BLaER1 treated with 17β-estradiol and CSF1 and Interleukin-3, amounts not matched to agents 10 nM and 100 nM (cell line): ENCODE results near the gene TMSB10.
"Not testable (repeated sequence)": the region's sequence is repeated elsewhere in the genome, so short reads cannot be mapped to it uniquely, and the experiment has no call there.

Experiments
- H3K27ac ChIP-seq, 11 experiments: shearing (Covaris generic); formaldehyde crosslinking; 2 replicates each; pipeline ENCODE4 v1.8.1; 2022
- H3K27me3 ChIP-seq, 11 experiments: shearing (Covaris generic); formaldehyde crosslinking; 2 replicates each; pipeline ENCODE4 v1.8.1; 2022
- H3K36me3 ChIP-seq, 11 experiments: shearing (Covaris generic); formaldehyde crosslinking; 2 replicates each; pipeline ENCODE4 v1.8.1; 2022
- H3K4me1 ChIP-seq, 10 experiments: shearing (Covaris generic); formaldehyde crosslinking; 2 replicates each; pipeline ENCODE4 v1.8.1; 2022
- H3K4me2 ChIP-seq, 11 experiments: shearing (Covaris generic); formaldehyde crosslinking; 2 replicates each; pipeline ENCODE4 v1.8.1; 2022
- H3K4me3 ChIP-seq, 10 experiments: shearing (Covaris generic); formaldehyde crosslinking; 2 replicates each; pipeline ENCODE4 v1.8.1; 2022
- H3K9ac ChIP-seq, 11 experiments: shearing (Covaris generic); formaldehyde crosslinking; 2 replicates each; pipeline ENCODE4 v1.8.1; 2022
- H3K9me3 ChIP-seq, 11 experiments: shearing (Covaris generic); formaldehyde crosslinking; replicated peaks in 1 of 11; 2 replicates each; pipeline ENCODE4 v1.8.1; 2022
- H4K20me1 ChIP-seq, 11 experiments: shearing (Covaris generic); formaldehyde crosslinking; 2 replicates each; pipeline ENCODE4 v1.8.1; 2022
- Cebpa-rat ChIP-seq, 11 experiments: shearing (Covaris generic); IDR thresholded peaks; 2 replicates each; pipeline ENCODE4 v1.8.1; 2022

TMSB10 gene

GRCh38 chr2:84942166-84942565, 36.7 kb downstream of the TMSB10 start:
- no peaks in the 10 kb centered on the region for H3K36me3 ChIP-seq

GRCh38 chr2:84942964-84943421, 37.5 kb downstream of the TMSB10 start:
- H3K4me1 ChIP-seq = peaks cover 41 to 92% (median 65%) of the 10 kb centered on the region in 10 experiments
- H3K36me3 ChIP-seq = no peaks in the 10 kb centered on the region
- H3K9me3 ChIP-seq = no peaks in the 10 kb centered on the region
- peak overlapping the region; percentile 8 to 86 (median 44); a peak in 19 of 22 replicates for H3K4me2 ChIP-seq
- no peak for TF ChIP-seq Cebpa-rat (IDR thresholded peaks at IDR 0.05)
- H3K9ac ChIP-seq = peak overlapping the region in 3 of 11 experiments; percentile 7 to 50 (median 9); a peak in 3 of 22 replicates
- H3K4me3 ChIP-seq = no peak overlapping the region
- peak overlapping the region in 10 of 11 experiments; percentile 3 to 82 (median 41); a peak in 18 of 22 replicates for H3K27ac ChIP-seq
- H3K27me3 ChIP-seq = no peaks in the 10 kb centered on the region
- H4K20me1 ChIP-seq = no peaks in the 10 kb centered on the region; a peak in 1 of 22 replicates

More at GRCh38 chr2:84942166-84942565, 36.7 kb downstream of the TMSB10 start:
- Histone ChIP-seq H3K9me3 (peaks cover 0 to 4% (median 0%) of the 10 kb centered on the region in 11 experiments; a peak in 1 of 22 replicates), H3K4me3 (no peak overlapping the region), H3K9ac (no peak overlapping the region), H3K4me2 (peak overlapping the region; percentile 8 to 86 (median 44); a peak in 13 of 22 replicates), H3K27me3 (no peaks in the 10 kb centered on the region), H4K20me1 (no peaks in the 10 kb centered on the region; a peak in 1 of 22 replicates), H3K4me1 (peaks cover 41 to 90% (median 64%) of the 10 kb centered on the region in 10 experiments), H3K27ac (peak overlapping the region in 10 of 11 experiments; percentile 3 to 82 (median 40); a peak in 16 of 22 replicates)
- no peak for TF ChIP-seq Cebpa-rat (IDR thresholded peaks at IDR 0.05)

GRCh38 chr2:84944295-84944909, 38.9 kb downstream of the TMSB10 start:
- Histone ChIP-seq H3K4me3 (no peak overlapping the region), H3K4me1 (peaks cover 35 to 79% (median 58%) of the 10 kb centered on the region in 10 experiments), H4K20me1 (no peaks in the 10 kb centered on the region; a peak in 1 of 22 replicates), H3K4me2 (peak overlapping the region in 3 of 11 experiments; percentile 84 to 86 (median 86); a peak in 6 of 22 replicates), H3K27ac (peak overlapping the region in 1 of 11 experiments; percentile 75; a peak in 3 of 22 replicates), H3K9me3 (no peaks in the 10 kb centered on the region), H3K36me3 (no peaks in the 10 kb centered on the region), H3K27me3 (no peaks in the 10 kb centered on the region), H3K9ac (no peak overlapping the region)
- TF ChIP-seq Cebpa-rat (IDR thresholded peaks at IDR 0.05) = no peak

- H3K9me3 ChIP-seq, H4K20me1 ChIP-seq, H3K36me3 ChIP-seq, H3K27me3 ChIP-seq, H3K4me3 ChIP-seq: not testable (repeated sequence)
- peak overlapping the region; percentile 26 to 86 (median 68); a peak in 19 of 22 replicates for H3K4me2 ChIP-seq
- H3K9ac ChIP-seq = peak overlapping the region in 5 of 11 experiments; percentile 37 to 56 (median 50); a peak in 5 of 22 replicates
- H3K27ac ChIP-seq = peak overlapping the region in 8 of 11 experiments; percentile 37 to 75 (median 60); a peak in 14 of 22 replicates
- peaks cover 26 to 64% (median 45%) of the 10 kb centered on the region in 10 experiments for H3K4me1 ChIP-seq
Observed at GRCh38 chr2:84945838-84946203, 40.4 kb downstream of the TMSB10 start.

GRCh38 chr2:84946204-84947009, 41.0 kb downstream of the TMSB10 start:
- H3K9ac ChIP-seq = peak overlapping the region in 5 of 11 experiments; percentile 1 to 53 (median 32); a peak in 8 of 22 replicates
- peak overlapping the region in 9 of 11 experiments; percentile 19 to 75 (median 39); a peak in 18 of 22 replicates for H3K27ac ChIP-seq
- peaks cover 26 to 58% (median 42%) of the 10 kb centered on the region in 10 experiments for H3K4me1 ChIP-seq

GRCh38 chr2:84947010-84947593, 41.6 kb downstream of the TMSB10 start:
- Histone ChIP-seq H3K4me1 (peaks cover 26 to 52% (median 39%) of the 10 kb centered on the region in 10 experiments), H3K9me3 (no peaks in the 10 kb centered on the region), H3K4me3 (no peak overlapping the region), H3K27me3 (no peaks in the 10 kb centered on the region), H3K9ac (peak overlapping the region in 4 of 11 experiments; percentile 1 to 53 (median 39); a peak in 5 of 22 replicates), H3K36me3 (0 out of 22 replicates have a peak, but pooled peaks cover 0 to 3% (median 0%) of the 10 kb centered on the region in 11 experiments), H3K4me2 (peak overlapping the region in 9 of 11 experiments; percentile 59 to 76 (median 66); a peak in 17 of 22 replicates), H3K27ac (peak overlapping the region in 8 of 11 experiments; percentile 19 to 75 (median 46); a peak in 11 of 22 replicates), H4K20me1 (no peaks in the 10 kb centered on the region; a peak in 2 of 22 replicates)
- no peak for TF ChIP-seq Cebpa-rat (IDR thresholded peaks at IDR 0.05)

More at GRCh38 chr2:84946204-84947009, 41.0 kb downstream of the TMSB10 start:
- Histone ChIP-seq H3K36me3 (0 out of 22 replicates have a peak, but pooled peaks cover 0 to 3% (median 0%) of the 10 kb centered on the region in 11 experiments), H3K9me3 (no peaks in the 10 kb centered on the region), H3K4me2 (peak overlapping the region; percentile 48 to 76 (median 63)), H3K4me3 (no peak overlapping the region), H4K20me1 (no peaks in the 10 kb centered on the region; a peak in 2 of 22 replicates), H3K27me3 (no peaks in the 10 kb centered on the region)
- TF ChIP-seq Cebpa-rat (IDR thresholded peaks at IDR 0.05) = no peak

- H3K4me1 ChIP-seq = peaks cover 0 to 4% (median 0%) of the 10 kb centered on the region in 10 experiments; a peak in 1 of 20 replicates
- 0 out of 22 replicates have a peak, but pooled peaks cover 0 to 3% (median 0%) of the 10 kb centered on the region in 11 experiments for H3K36me3 ChIP-seq
- H3K4me3 ChIP-seq = no peak overlapping the region
- H3K27me3 ChIP-seq = no peaks in the 10 kb centered on the region
- peaks cover 0 to 5% (median 0%) of the 10 kb centered on the region in 11 experiments; a peak in 2 of 22 replicates for H4K20me1 ChIP-seq
- no peak for TF ChIP-seq Cebpa-rat (IDR thresholded peaks at IDR 0.05)
- no peak overlapping the region for H3K27ac ChIP-seq
- H3K4me2 ChIP-seq = no peak overlapping the region
- H3K9ac ChIP-seq = no peak overlapping the region
- H3K9me3 ChIP-seq = no peaks in the 10 kb centered on the region
Observed at GRCh38 chr2:84953535-84953934, 48.1 kb downstream of the TMSB10 start.

- Histone ChIP-seq H3K27ac (no peak overlapping the region), H3K4me3 (no peak overlapping the region), H3K36me3 (0 out of 22 replicates have a peak, but pooled peaks cover 0 to 3% (median 0%) of the 10 kb centered on the region in 11 experiments), H3K9me3 (no peaks in the 10 kb centered on the region), H3K9ac (no peak overlapping the region), H3K27me3 (no peaks in the 10 kb centered on the region), H4K20me1 (peaks cover 0 to 11% (median 0%) of the 10 kb centered on the region in 11 experiments; a peak in 7 of 22 replicates), H3K4me1 (peaks cover 0 to 8% (median under 1%) of the 10 kb centered on the region in 10 experiments; a peak in 10 of 20 replicates), H3K4me2 (no peak overlapping the region)
- TF ChIP-seq Cebpa-rat (IDR thresholded peaks at IDR 0.05) = no peak
Observed at GRCh38 chr2:84954329-84954728, 48.9 kb downstream of the TMSB10 start.
